ENCODE measurements around the gene UMODL1.

DNA sequence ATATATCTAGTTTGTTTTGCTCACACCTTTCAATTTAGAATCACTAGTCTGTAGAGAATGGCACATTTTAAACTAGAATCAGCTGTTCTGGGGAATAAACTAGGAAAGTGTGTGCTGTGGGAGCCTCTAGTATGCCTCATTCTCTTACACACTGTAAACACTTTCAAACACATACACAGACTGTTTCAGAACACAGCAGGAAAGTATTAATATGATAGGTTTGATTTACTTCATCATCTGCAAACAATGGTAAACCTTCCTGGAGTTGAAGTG lies 80.8 kb downstream of the UMODL1 start:
- TF ChIP-seq EP300 (IDR thresholded peaks at IDR 0.05) (no peak), POLR2AphosphoS5 (IDR thresholded peaks at IDR 0.05) (no peak), POLR2A (IDR thresholded peaks at IDR 0.05) (no peak)
- TF ChIP-seq, protein P1, sequence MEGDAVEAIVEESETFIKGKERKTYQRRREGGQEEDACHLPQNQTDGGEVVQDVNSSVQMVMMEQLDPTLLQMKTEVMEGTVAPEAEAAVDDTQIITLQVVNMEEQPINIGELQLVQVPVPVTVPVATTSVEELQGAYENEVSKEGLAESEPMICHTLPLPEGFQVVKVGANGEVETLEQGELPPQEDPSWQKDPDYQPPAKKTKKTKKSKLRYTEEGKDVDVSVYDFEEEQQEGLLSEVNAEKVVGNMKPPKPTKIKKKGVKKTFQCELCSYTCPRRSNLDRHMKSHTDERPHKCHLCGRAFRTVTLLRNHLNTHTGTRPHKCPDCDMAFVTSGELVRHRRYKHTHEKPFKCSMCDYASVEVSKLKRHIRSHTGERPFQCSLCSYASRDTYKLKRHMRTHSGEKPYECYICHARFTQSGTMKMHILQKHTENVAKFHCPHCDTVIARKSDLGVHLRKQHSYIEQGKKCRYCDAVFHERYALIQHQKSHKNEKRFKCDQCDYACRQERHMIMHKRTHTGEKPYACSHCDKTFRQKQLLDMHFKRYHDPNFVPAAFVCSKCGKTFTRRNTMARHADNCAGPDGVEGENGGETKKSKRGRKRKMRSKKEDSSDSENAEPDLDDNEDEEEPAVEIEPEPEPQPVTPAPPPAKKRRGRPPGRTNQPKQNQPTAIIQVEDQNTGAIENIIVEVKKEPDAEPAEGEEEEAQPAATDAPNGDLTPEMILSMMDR (IDR thresholded peaks at IDR 0.05): no peak

Data from suprapubic skin (tissue), 4 donors.